GM21737 (cell line): ENCODE data around the gene POMGNT2.

Experiments
- ATAC-seq: cut with Tn5 transposase; IDR thresholded peaks from one replicate; pipeline ENCODE4 v1.9.1; 2021; ENCODE audit warnings: mild to moderate bottlenecking, moderate library complexity; ENCODE audit not compliant: unreplicated experiment

Gene POMGNT2

DNA sequence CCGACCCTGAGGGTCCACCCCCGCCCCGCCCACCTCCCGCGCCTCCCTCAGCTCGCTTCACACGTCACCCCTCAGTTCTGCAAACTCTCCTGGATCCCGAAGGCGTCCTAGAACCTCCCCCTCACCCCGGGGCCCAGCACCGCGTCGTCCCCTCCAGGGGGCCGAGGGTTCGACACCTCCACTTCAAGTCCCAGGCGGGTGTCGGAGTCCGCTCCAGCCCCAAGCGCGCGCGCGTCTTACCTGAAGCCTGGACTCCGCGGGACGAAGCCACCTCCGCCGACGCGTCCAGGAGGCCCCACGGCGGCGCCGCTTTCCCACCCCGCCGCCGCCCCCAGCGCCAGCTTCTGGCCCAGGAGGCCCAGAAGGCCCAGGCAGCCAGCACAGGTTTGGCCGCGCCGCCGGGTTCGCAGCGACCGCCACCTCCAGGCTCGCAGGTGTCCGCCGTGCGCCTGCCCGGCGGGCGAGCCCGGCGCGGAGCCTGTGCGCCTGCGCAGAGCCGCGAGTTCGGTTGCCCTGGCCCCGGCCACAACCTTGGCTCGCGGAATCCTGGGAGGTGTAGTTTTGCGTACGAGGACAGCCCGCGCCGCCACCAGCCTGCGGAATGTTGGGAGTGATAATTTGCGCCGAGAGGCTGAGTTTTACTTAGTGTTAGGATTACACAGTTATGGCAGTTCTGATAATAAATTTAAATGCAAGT, at the start of gene POMGNT2:
Gene POMGNT2 (minus strand): TSS at position 484 of the 697 bp plus-strand sequence. CDS start 24,648 bp downstream, outside the sequence.
- ATAC-seq, result peak; percentile 87

DNA sequence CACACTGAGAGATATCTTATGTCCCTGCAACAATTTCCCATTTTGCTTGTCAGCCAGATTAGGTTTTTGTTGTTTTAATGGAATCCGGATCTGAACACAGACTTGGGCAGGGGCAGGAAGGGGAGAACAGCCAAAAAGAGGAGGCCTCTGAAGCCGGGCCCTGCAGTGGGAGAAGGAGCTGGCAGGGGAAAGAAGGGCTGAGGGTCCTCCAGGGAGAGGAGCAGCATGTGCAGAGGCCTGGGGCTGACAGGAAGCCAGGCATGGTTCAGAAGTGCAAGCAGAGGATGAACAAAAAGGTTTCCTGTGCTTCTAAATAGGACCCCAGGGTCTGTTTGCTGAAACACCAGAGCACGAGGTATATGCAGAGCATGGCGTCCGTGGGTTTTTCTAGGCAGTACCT, 49.1 kb upstream of the POMGNT2 start:
- no peak for ATAC-seq

DNA sequence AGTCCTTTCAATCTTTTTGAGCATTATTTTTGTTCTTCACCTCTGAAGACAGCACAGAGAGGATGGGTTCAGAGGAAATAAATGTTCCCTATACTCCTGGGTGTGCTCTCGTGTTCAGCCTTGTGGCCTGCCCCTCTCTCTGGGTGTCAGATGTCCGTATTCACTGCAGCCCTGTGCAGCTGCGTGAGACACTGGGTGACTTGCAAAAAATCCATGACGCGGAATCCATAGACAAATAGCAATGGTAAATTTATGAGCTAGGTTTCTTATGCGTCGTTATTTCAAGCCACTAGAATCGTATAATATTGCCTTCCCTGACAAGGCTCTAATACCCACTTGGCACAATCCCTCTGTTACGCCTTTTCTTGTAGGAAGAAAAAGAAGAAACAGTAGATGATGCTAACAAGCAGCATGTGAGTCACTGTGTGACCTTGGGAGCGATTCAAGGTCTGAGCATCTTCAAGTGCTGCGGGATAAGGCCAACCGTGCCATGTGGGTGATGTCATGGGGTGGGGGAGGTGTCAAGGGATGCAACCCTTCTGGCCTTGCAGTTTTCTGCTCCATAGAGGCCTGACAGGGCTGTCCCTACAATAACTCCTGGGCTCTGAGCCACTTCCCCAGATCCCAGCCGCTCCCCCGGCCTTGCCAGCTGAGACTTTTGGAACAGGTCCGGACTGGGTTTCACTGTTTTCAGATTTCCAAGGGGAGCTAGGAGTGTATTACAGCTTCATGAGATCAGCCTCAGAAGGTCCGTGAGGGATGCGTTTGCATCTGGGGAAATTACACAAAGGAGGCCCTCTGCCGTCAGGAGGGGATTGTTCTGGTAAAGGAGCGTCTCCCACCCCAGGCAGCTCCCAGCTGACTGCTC, 47.6 kb upstream of the POMGNT2 start:
- no peak for ATAC-seq

DNA sequence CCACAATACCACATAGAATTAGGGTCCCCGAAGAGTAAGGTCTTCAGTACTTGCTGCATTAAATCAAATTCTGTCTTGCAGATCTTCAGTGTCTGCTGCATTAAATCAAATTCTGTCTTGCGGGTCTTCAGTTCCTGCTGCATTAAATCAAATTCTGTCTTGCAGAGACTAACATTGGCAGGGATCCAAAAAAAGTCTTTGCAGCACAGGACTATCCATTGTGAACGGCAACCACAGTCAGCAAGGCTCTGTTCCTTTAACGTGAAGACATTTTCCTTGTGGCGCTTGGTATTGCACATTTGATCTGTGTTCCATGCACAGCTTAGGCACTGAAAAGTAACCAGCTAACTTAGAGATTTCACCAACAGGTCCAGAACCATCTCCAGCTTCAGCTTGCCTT, 46.8 kb upstream of the POMGNT2 start:
- no peak for ATAC-seq

DNA sequence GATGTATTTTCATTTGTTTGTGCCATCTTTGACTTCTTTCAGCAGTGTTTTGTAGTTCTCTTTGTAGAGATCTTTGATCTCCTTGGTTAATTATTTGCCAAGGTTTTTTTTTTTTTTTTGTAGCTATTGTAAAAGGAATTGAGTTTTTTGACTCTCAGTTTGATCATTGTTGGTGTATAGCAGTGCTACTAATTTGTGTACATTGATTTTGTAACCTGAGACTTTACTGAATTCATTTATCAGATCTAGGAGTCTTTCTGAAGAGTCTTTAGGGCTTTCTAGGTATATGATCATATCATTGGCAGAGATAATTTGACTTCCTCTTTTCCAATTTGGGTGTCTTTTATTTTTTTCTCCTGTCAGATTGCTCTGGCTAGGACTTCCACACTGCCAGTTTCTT, 42.2 kb upstream of the POMGNT2 start:
- no peak for ATAC-seq

DNA sequence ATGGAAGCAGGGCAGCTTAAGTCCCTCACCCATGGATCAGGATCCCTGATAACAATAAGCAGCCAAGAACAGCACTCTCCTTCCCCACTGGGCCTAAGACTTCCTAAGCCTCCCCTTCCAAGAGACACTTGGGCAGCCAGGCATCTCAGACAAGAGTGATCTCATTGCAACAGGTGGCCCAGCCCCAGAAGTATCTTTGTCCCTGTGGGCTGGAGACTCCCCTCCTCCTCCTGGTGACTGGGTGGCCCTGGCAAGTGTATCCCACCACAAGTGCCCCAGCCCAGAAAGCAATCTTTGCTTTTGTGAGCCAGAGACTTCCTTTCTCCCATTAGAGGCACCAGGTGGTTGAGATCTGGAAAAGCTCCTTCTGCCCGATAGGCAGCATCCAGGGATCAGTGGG, 40.7 kb upstream of the POMGNT2 start:
- no peak for ATAC-seq

DNA sequence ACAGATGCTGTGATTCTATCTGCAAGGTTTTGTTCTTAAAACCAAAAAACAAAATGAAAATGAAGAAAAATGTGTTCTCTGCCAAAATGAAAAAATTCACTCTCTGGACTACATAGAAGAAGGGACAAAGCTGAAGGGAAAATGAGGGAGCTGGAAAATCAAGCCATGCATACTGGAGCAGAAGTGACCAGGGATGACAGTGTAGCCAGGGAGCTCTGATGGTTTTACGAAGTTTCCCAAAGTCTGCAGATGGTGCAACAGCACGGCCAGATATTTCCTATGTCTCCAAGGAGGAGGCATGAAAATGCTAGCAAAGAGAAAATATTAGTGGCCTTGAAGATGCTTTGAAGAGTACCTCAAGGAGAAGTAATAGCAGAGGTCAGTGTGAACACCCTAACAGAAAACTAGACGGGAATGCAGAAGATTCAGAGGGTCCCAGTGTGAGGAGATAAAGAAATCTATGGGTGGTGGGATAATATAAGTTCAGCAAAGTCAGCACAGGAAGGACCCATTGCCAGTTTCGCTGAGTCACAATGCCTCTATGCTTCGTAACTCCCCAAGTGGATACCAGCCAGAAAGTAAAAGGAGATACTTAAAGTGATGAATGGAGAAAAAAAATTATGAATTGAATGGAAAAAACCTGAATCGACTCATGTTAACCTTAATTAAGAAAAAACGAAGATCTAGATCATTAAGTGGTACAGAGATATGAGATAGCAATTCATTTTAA, 39.0 kb upstream of the POMGNT2 start:
- no peak for ATAC-seq

DNA sequence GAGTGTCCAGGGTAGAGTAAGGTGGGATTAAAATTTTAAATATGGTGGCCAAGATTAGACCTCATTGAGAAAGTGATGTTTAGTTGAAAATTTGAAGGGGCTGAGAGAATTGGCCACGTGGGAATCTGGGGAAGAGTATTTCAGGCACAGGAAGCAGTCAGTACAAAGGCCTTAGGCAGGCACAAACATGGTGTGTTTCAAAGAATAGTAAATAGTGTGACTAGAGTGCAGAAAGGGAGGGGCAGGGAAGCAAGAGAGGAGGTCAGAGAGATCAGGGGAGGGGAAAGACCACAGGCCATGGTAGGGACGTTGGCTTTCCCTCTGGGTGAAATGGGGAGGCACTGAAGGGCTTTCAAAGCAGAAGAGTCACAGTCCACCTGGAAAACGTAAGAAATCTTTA, 36.6 kb upstream of the POMGNT2 start:
- no peak for ATAC-seq

DNA sequence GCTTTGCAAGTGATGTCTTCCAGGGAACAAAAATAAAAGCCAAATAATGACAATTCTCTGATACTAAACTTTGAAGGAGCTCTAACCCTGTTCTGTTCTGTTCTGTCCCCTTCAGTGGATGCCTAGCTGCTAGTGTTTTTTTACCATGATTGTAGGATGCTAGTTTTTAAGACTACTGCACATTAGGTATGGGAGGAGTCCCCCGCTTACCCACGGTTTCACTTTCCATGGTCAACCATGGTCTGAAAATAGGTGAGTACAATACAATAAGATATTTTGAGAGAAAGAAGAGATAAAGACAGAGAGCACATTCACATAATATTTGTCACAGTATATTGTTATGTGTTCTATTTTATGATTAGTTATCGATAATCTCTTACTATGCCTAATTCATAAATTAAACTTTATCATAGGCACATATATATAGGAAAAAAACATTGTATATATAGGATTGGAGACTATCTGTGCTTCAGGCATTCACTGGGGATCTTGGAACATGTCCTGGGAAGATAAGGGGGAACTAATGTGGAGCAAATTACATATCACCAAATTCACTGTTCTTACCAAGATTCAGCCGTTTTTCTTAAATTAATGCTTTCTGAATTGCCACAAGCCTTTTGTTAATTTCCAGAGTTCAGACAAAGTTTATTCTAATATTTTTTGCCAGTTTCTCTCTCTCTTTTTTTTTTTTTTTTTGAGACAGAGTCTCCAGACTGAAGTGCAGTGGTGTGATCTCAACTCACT, 32.8 kb upstream of the POMGNT2 start:
- ATAC-seq, result no peak

DNA sequence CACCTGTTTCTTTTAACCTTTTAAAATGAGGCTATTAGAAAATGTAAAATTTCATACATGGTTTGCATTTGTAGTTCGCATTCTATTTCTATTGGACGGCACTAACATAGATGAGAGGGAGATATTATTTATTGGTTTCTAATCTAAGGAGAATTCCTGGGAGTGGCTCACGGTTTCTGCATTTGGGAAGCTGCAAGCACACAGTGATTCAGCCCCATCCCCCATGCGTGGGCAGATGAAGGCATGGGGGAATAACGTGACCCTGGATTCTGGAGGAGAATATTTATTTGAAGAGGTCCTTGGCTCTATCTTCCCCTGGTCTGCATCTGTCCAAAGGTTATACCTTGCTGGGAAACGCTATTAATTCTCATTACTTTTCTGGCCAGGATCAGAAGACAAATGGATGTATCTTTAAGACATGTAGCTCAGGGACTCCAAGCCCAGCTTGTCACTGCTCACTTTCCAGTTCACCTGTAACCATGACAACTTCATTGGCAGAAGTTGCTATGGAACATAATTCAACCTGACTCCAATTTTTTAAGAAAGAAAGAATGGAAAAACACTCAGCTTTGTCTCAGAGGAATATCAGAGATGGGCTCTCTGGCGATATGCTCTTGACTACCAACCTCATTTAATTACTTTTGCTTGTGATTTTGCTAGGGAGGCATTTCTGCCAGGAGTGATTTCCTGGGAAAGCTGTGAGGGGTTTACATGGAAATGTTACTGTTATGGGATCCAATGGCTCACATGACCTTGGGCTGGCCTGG, 27.2 kb upstream of the POMGNT2 start:
- no peak for ATAC-seq

DNA sequence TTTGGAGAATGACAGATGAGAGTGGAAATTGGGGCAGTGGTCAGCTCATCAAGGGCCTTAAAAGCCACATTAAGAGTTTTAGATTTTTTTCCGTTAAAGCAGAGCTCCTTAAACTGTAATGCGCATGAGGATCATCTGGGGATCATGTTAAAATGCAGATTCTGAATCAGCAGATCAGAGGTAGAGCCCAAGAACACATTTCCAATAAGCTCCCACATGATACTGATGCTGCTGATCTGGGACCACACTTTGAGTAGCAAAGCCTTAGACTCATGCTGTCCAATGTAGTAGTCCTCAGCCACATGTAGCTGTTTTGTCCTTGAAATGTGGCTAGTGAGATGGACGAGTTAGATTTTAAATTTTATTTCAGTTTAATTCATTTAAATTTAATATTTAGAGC, 26.3 kb upstream of the POMGNT2 start:
- ATAC-seq, result no peak

DNA sequence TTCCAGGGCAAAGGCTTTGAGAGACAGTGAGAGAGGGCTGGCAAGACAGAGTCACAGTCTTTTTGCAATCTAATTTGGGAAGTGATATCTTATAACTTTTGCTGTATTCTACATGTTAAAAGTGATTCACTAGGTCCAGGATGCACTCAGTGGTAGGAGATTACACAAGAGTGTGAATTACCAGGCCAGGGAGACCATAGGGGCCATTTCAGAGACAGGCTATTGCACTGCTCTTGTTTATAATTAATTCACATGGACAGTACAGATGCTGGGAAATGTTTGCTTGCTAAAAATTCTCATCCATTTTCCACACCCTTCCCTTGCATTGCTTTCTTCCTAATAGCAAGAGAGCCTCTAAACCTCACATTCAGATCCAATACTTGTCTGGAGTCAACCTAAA, 22.6 kb upstream of the POMGNT2 start:
- ATAC-seq, result no peak

DNA sequence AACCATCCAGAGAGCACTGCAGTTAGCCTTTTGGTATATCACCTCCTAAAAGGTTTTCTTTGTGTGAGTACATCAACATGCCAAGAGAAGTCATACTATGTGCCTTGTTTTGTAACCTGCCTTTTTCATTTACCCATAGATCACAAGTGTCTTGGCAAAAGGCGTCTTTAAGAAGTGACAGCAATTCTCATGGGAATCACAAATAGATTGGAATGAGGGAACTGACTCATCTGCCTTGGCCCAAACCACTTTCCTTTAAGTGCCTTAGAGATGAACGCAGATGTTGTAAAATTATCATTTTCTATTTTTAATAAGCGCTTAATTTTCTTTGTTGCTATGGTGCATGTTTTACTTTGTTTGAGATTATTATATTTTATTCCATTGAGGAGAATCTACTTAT, 20.7 kb upstream of the POMGNT2 start:
- no peak for ATAC-seq

DNA sequence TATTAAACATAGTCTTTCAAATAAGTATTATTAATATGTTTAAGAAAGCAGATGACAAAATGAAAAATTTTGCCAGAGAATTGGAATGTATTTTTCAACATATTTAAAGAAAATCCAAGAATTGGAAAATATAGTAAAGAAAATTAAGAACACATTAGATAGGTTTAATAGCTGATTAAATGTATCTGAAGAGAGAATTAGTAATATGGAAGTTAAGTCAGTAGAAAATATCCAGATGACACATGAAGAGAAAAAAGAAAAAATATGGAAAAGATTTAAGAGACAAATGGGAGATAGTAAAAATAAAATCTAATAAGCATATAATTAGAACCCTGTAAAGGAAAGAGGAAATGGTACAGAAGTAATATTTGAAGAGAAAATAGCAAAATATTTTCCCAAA, 18.0 kb upstream of the POMGNT2 start:
- ATAC-seq, result no peak

DNA sequence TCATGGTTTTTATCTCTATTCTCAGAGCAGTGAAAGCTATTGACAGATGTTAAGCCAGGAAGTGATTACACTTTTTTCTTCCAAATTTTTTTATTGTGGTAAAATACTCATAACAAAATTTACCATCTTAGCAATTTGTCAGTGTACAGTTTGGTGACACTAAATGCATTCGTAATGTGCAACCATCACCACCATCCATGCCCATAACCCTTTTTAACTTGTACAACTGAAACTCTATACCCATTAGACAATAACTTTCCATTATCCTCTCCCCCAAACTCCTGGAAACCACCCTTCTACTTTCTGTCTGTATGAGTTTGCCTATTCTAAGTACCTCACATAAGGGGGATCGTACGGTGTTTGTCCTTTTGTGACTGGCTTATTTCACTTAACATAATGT, 15.1 kb upstream of the POMGNT2 start:
- ATAC-seq, result no peak

DNA sequence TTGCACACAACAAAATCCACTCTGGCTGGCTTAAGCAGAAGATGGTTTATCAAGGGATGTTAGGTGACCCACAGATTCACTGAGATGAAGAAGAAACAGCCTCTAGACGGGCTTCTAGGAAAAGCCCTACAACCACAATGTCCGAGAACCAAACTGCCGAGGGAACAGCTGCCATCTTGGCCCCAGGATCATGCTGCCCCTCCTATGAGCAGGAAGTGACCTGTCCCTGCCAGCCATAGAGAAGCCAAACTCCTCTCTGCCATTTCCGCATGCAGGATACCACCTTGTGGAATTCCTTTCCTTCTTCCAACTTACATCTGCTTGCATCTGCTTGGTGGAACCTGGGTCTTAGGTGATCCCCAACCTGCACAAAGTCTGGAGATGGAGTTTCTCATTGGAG, 11.4 kb upstream of the POMGNT2 start:
- no peak for ATAC-seq

DNA sequence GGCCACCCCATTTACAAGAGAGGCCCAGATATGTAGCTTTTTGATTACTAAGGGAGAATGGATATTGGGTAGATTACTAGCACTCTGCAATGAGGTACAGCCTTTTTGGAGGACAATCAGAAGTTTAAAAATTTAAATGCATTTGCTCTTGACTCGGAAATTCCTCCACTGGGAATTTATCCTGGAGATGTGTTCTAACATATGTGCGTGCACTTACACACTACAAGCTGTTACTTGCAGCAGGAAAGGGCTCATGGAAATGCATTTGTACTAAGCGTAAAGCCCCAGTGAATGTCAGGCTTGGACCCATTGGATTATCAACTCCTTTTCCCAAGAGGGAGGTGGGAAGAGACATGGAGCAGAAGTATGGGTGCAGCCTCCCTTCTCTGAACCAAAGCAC, 7.8 kb upstream of the POMGNT2 start:
- no peak for ATAC-seq

DNA sequence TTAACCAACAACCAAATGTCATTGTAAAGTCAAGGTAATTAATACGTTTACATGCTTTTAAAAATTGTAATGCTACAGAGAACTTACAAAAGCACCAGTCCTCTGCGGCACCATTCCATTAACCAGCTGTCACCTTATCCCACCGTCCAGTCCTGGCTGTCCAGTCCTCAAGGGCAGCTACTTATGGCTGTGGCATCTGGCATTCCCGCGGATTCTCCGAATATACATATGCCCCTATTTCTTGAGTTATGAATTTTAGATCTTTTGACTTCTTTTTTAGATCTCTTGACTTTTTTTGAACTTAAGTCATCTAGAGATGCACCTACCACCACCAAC, 382 bp upstream of the POMGNT2 start:
- no peak for ATAC-seq

DNA sequence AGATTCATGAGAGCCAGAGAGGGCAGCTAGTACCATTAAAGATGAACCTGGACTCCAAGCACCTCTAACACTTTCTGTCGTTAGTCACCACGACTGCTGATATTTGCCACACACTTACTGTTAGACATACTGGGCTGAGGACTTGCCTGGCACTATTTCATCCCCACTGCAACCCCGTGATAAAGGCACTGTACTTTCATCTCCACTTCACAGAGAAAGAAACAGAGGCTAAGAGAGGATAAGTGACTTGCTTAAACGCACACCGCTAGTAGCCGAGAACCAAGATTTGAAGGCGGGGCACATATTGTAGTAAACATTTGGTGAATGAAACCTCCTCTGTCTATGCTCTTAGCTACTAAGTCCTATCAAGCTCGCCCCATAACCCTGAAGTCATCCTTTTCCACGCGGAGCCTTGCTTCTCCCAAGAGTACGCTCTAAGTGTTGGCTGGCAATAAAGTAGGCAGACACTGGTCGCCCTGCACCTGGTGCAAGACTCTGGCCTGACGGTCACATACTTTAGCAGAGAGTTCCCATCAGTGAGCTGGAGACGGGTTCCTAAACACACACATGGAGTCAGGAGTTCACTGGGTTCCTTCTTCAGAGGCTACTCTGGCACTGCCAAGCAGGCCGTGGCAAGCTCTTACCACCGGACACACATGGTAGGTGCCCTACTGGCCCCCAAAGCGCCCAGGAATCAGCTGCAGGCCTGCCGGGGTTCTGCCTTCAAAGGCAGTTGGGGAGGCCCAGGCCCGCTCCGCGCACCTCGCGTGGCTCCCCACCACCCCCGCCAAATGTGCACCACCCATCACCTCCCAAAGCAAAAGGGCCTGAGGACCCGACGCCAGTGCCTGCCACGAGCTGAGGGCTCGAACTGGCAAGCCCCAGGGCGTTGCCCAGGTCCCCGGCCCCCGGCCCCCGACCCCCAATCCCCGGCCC, 951 bp downstream of the POMGNT2 start:
- ATAC-seq, result no peak
